ENCODE measurements around the gene E2F3. TPM values are rescaled to one million over a fixed set of nuclear protein-coding genes. Genes with fewer than 3 reads are reported as not detected.

E2F3 gene
- polyA plus RNA-seq, 3 donors = 7.5 to 14.6 (median 8.9) TPM

DNA sequence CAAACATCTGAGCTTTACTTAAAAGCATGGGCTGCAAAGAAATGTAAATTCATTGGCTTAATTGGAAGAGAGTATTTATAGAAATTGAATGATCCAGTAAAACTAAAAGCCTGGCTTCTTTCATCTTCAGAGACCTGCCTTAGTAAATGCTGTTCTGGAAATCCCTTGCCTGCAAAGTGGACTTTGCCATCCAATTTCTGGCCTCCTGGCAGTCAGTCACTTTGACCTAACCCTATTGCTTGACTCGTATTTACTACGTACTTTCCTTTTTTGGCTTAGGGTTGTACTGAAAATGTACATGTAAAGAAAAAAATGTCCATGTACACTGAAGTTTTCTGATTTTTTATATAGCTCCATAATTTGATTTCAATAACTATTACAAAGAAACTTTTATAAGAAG is 47.1 kb downstream of the E2F3 start:
- peak overlapping the region in 1 of 2 donors; percentile 60 for H3K27ac ChIP-seq (ENCODE audit: low read depth in 1 of 2, low read length in 2 of 2)
- H3K27ac Mint-ChIP-seq = peak overlapping the region in 2 of 7 donors; percentile 51 to 76

GRCh38 chr6:20454204-20454824 is 52.6 kb downstream of the E2F3 start:
- Mint-ChIP-seq H3K27ac (peak overlapping the region in 1 of 7 donors; percentile 30), H3K27me3 (ENCODE audit: low read depth in 3 of 3) (no peaks in the 10 kb centered on the region), H3K4me1 (peaks cover 48% of the 10 kb centered on the region), H3K9me3 (peaks cover 0 to 1% (median 0%) of the 10 kb centered on the region in 7 donors), H3K36me3 (peaks cover 9 to 37% of the 10 kb centered on the region in 2 donors), H3K4me3 (no peak overlapping the region)
- Histone ChIP-seq H3K4me1 (ENCODE audit: control insufficient read depth in 1 of 2, insufficient read depth in 2 of 2, low read length in 2 of 2) (peaks cover 10 to 26% of the 10 kb centered on the region in 2 donors), H2AFZ (ENCODE audit: insufficient read depth, low read depth, low read length, poor library complexity, severe bottlenecking) (no peak overlapping the region), H3K27ac (ENCODE audit: low read depth in 1 of 2, low read length in 2 of 2) (peak overlapping the region in 1 of 2 donors; percentile 65), H3K27me3 (ENCODE audit: control insufficient read depth in 2 of 2, insufficient read depth in 2 of 2, low read length in 2 of 2) (no peaks in the 10 kb centered on the region), H3K4me3 (replicated peaks in 1 of 3; ENCODE audit: low read depth in 2 of 3, low read length in 3 of 3) (no peak overlapping the region), H3K79me2 (ENCODE audit: insufficient read depth, low read length) (peaks cover 100% of the 10 kb centered on the region), H3K9ac (ENCODE audit: insufficient read depth, low read length, poor library complexity, severe bottlenecking) (no peak overlapping the region), H3K4me2 (replicated peaks; ENCODE audit: extremely low read depth, low read length, poor library complexity, severe bottlenecking) (no peak overlapping the region), H3K36me3 (replicated peaks in 1 of 2; ENCODE audit: control insufficient read depth in 1 of 2, insufficient read depth in 2 of 2, low read length in 2 of 2) (peaks cover 0 to 11% of the 10 kb centered on the region in 2 donors), H3K9me3 (replicated peaks in 1 of 2; ENCODE audit: control insufficient read depth in 1 of 2, insufficient read depth in 1 of 2, low read length in 2 of 2) (no peaks in the 10 kb centered on the region), H4K20me1 (ENCODE audit: insufficient read depth, low read length) (peaks cover 79% of the 10 kb centered on the region)
- intact Hi-C loops (cut with micrococcal nuclease) = no loop called here
- TF ChIP-seq CTCF (IDR thresholded peaks at IDR 0.05) = no peak
- WGBS (ENCODE audit: insufficient coverage) = 100% methylated on average over 1 of the region's 4 CpGs
- DNase-seq = peak in 1 of 3 donors; percentile 49

More for the DNA sequence above, 47.1 kb downstream of the E2F3 start:
- peaks cover 7 to 23% of the 10 kb centered on the region in 2 donors for H3K36me3 Mint-ChIP-seq
- DNase-seq = no peak
- Histone ChIP-seq H3K4me2 (replicated peaks; ENCODE audit: extremely low read depth, low read length, poor library complexity, severe bottlenecking) (no peak overlapping the region), H2AFZ (ENCODE audit: insufficient read depth, low read depth, low read length, poor library complexity, severe bottlenecking) (no peak overlapping the region), H3K9me3 (replicated peaks in 1 of 2; ENCODE audit: control insufficient read depth in 1 of 2, insufficient read depth in 1 of 2, low read length in 2 of 2) (no peaks in the 10 kb centered on the region), H3K4me3 (replicated peaks in 1 of 3; ENCODE audit: low read depth in 2 of 3, low read length in 3 of 3) (no peak overlapping the region), H3K9ac (ENCODE audit: insufficient read depth, low read length, poor library complexity, severe bottlenecking) (no peak overlapping the region), H3K4me1 (ENCODE audit: control insufficient read depth in 1 of 2, insufficient read depth in 2 of 2, low read length in 2 of 2) (peaks cover 42 to 53% of the 10 kb centered on the region in 2 donors), H4K20me1 (ENCODE audit: insufficient read depth, low read length) (peaks cover 85% of the 10 kb centered on the region), H3K79me2 (ENCODE audit: insufficient read depth, low read length) (peaks cover 95% of the 10 kb centered on the region), H3K36me3 (replicated peaks in 1 of 2; ENCODE audit: control insufficient read depth in 1 of 2, insufficient read depth in 2 of 2, low read length in 2 of 2) (no peaks in the 10 kb centered on the region), H3K27me3 (ENCODE audit: control insufficient read depth in 2 of 2, insufficient read depth in 2 of 2, low read length in 2 of 2) (no peaks in the 10 kb centered on the region)
- H3K9me3 Mint-ChIP-seq = no peaks in the 10 kb centered on the region
- peaks cover 72% of the 10 kb centered on the region for H3K4me1 Mint-ChIP-seq
- intact Hi-C loops (cut with micrococcal nuclease) = loop anchor here in 1 of 2 donors (5.0 kb wide), 2 partner anchors 33 to 47 kb away; partner anchors contain the start of gene E2F3
- WGBS (ENCODE audit: insufficient coverage) = no CpG with 5 or more reads among the region's 2 CpGs
- no peak overlapping the region for H3K4me3 Mint-ChIP-seq
- TF ChIP-seq CTCF (IDR thresholded peaks at IDR 0.05) = no peak
- no peaks in the 10 kb centered on the region for H3K27me3 Mint-ChIP-seq (ENCODE audit: low read depth in 3 of 3)

All from CD14-positive monocyte (primary cell).